ENCODE data around the gene IGDCC3.

Gene IGDCC3

GRCh38 chr15:65278480-65278879, 99.3 kb downstream of the IGDCC3 start:
- ChIA-PET POLR2A (ENCODE audit: low non-redundant PET) (no interaction called here), CTCF (interaction anchor here (0.5 to 0.8 kb wide), 4 partner anchors 29 to 562 kb away, joined by 3 to 5 read pairs (median 3); no protein-coding TSS in a partner anchor)
- no peak for DNase-seq (ENCODE audit: low spot score)
- TF ChIP-seq CTCF (conservative IDR thresholded peaks at IDR 0.05; ENCODE audit: low read depth) = no peak
- no peak overlapping the region for H3K27ac ChIP-seq

Measured in RWPE1 (cell line).